Keratinocyte (primary cell): ENCODE data around the gene ACVR2B.

Experiments
- CTCF ChIP-seq, 3 experiments: IDR thresholded peaks in 1 of 3; conservative IDR thresholded peaks in 1 of 3; optimal IDR thresholded peaks in 1 of 3; 2 replicates in 2 of 3; 3 replicates in 1 of 3; pipeline versions ENCODE3 to v1.5.1; 2011; ENCODE audit warnings: low read length in 3 of 3, mild to moderate bottlenecking in 3 of 3, moderate library complexity in 2 of 3, control low read depth in 1 of 3, inconsistent platforms in 1 of 3; ENCODE audit not compliant: insufficient read depth in 2 of 3; ENCODE audit errors: extremely low read depth in 1 of 3
- EZH2 ChIP-seq: IDR thresholded peaks from one replicate; pipeline ENCODE4 v1.6.1; 2012; ENCODE audit warnings: inconsistent platforms, mild to moderate bottlenecking, low read length, moderate library complexity

DNA sequence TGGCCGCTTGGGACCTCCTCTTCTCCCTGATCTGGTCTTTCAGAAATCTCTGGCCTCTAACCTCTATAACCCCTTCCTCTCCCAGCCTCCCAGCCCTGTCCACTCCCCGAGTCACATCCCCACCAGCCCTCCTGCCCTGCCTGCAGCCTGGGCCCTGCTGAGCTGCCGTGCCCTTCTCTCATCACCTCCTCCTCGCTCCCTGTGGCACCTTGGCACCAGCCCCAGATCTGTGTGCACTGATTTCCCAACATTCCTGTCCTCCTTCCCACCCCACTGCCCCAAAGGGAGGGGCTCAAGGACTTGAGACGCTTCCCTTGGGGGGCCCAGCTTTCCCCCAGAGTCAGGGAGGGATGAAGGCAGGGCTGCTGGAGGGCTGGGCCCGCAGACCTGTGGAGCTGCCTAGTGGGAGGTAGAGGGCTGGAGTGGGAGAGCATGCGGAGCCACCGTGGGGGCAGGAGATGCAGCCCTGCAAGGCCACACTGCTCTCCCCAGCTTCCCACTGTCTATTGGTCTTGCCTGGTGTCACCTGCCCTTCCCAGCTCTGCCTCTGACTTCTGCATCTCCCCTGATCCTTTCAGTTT is 85.2 kb downstream of the ACVR2B start:
- TF ChIP-seq EZH2 (no peak), CTCF (optimal IDR thresholded peaks at IDR 0.05 in 1 of 3, IDR thresholded peaks at IDR 0.05 in 1 of 3, conservative IDR thresholded peaks at IDR 0.05 in 1 of 3; ENCODE audit: extremely low read depth in 1 of 3, insufficient read depth in 2 of 3, low read length in 3 of 3) (no peak)
